ENCODE data around the gene CALB2.
"Not testable (repeated sequence)": the region's sequence is repeated elsewhere in the genome, so short reads cannot be mapped to it uniquely, and the experiment has no call there.

CALB2 gene, protein sequence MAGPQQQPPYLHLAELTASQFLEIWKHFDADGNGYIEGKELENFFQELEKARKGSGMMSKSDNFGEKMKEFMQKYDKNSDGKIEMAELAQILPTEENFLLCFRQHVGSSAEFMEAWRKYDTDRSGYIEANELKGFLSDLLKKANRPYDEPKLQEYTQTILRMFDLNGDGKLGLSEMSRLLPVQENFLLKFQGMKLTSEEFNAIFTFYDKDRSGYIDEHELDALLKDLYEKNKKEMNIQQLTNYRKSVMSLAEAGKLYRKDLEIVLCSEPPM

DNA sequence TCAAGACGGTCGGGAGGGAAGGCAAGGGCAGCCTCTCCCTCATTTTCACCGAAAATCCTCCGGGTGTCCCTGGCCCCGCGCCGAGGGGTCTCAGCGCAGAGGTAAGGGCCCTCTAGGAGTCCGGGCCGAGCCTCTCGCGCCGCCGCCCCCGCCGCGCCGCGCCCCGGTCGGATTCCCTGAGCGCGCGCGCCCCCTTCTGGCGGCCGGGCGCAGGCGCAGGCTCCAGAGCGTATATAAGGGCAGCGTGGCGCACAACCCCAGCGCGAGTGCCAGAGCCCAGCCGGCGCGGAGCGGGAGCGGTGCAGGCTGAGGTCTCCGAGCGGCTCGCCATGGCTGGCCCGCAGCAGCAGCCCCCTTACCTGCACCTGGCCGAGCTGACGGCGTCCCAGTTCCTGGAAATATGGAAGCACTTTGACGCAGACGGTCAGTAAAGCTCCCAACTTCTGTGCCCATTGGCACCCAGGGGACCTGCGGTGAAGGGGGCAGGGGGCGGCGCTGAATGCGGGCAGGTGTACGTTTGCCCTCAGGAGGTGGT, at the start of gene CALB2:
Gene CALB2, plus strand, starts transcription at position 260 of the 535 bp plus-strand sequence. Its CDS starts 70 bp downstream, at position 330.
- DNase-seq: peak in 1 of 2 experiments; percentile 65

DNA sequence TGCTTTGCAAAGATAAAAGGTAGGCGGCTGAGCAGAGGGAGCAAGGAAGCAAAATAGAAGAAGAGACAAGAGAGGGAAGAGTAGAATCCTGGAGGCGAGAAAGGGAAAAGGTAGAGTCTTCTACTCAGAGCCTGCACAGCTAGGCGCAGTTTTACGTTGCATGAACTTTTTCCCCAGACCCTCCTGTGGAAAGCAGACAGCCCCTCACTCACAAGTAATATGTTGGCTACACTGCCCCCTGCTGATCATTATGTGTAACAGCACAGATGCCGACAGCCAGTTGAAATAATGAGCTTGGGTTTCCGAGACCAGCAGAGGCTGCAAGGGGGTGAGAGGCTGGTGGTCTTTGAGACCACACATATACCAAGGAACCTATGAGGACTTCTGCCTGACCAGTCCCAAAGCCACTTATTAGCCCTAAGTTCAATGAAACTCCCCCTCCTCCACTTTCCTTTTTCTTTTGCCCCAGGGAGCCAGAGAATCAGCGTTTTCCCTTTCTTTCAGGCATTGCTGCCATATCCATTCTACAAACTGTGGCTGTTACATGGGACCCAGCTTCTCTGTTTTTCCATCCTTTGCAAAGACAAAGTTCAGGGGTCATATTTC, 46.9 kb upstream of the CALB2 start:
- peak; percentile 0 to 10 for DNase-seq

DNA sequence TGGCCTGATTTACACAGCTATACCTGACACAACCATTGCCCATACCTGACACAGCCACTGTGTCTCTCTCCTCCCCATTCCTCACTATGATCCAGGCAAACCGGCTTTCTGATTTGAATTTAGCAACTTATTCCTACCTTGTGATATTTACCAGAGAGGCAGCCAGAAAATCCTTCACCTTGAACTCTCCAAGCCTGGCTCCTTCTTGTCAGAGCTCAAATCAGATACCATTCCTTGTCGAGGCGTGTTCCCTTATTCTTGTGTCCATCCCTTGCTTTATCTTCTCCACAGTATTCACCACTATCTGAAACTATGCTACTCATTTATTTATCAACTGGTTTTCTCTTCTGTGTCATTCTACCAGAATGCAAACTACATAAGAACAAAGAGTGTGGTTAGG, 44.9 kb upstream of the CALB2 start:
- not testable (repeated sequence) for DNase-seq

DNA sequence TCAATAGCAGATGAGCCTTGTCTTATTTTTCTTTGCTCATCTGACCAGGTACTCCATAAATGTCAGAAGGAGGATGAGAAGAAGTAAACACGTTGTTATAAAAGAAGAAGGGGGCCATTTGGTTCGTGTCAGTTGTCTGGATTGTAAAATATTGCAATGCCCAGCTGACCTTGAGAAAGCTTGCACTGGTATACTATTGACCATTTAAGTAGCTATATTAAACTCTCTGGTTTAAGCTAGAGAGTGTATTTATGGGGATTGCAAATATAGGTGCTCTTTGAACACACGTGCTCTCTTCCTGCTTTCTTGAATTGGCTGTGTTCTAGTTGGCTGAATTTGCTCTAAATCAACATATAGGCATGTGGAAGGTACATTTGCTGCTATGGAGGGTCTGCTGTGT, 43.3 kb upstream of the CALB2 start:
- DNase-seq: no peak

DNA sequence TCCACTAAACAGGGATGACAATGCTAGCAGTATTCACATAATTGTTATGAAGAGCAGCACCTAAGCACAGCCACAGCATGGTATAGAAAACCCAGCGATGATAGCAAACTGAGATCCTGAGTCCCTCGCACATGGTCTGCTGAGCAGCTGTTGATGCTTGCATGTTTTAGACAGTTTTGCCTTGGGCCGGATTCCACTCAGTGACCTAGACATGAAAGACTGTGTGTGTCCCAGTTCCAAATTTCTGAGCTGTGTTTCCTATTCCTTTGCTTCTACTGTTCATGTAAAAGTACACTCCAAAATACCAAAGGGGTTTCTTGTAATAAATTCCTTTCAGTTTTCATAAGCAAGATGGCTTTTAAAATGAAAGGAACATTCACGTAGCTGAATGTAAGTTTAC, 38.5 kb upstream of the CALB2 start:
- DNase-seq: no peak

DNA sequence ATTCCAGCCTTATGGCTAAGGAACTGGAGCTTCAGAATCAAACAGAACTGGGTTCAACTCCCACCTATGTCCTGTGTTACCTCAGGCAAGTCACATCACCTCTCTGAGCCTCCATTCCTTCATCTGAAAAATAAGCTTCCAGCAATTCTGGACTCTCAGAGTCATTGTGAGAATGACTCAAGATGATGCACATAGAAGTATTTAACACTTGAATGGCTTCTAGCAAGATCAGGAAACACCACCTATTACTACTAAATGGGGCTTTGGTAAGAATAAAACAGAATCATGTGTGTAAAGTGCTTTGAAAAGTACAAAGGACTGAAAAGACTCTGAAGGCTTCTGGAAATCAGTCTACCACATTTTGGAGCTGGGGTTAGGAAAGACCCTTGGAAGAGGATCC, 30.8 kb upstream of the CALB2 start:
- DNase-seq: no peak

DNA sequence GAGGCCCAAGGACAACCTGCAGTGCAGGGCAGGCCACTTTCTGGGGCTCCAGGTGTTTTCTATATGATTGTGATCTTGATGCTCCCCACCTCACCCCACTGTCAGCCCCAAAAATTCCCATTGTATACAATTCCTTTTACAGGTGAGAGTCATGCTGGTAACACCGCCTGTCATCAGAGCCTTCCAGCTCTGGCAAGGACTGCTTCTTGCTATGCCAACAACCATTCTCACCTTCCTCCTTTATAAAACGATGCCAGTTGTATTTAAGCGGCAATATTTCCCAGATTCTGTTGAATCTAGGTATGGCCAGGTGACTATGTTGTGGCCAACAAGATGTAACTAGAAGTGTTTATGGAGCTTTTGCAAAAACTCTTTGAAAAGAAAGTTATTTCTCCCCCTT, 30.4 kb upstream of the CALB2 start:
- no peak for DNase-seq

DNA sequence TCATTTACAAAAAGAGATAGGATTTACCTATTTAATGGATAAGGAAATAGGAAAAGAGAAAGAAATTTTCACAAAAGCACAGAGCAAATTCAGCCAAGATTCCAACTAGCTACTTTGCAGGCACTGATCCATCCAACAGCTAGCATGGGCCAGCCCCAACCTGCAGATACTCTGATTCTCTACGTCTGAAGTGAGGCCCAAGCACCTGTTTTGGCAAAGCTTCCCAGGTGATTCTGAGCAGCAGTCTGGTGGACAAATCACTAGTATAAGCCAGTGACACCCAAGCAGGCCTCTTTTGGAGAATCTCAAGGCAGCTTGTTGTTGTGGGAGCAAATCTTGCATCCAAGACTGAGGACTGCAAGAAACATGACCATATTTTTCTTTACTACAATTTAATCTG, 20.9 kb upstream of the CALB2 start:
- DNase-seq: no peak

DNA sequence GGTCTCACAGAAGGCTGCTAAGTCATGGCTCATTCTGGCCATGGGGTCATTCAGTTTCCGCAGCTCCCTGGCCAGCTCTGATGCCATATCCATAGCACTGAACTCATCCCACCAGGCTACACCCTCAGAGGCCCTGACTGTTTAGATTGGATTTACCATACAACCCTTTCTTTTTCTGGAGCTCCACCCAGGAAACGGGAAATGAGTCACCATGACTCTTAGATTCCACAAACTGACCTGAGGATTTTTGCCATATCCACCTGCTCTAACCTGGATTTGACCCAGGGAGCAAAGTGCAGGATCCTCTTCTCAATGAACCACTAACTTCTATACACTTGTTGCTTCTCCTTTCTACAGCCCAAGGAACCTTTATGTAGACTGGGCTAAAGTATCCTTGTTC, 20.3 kb upstream of the CALB2 start:
- no peak for DNase-seq

DNA sequence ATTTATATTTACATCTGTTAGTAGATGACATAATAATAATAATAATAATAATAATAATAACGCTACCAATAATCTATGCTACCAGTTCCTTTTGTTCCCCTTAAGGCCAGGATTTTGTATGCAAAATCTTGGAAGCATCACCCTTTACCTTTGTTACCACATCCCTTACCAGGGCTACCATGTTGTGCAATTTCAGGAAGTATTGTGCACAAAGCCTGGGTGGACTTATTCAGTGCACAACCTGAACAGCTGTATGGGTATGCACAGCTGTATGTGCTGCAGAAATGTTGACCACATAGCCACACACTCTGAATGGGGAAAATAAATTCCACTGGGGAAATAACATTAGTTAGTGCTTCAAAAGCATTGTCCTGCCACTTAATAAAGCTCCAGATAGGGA, 19.9 kb upstream of the CALB2 start:
- no peak for DNase-seq

DNA sequence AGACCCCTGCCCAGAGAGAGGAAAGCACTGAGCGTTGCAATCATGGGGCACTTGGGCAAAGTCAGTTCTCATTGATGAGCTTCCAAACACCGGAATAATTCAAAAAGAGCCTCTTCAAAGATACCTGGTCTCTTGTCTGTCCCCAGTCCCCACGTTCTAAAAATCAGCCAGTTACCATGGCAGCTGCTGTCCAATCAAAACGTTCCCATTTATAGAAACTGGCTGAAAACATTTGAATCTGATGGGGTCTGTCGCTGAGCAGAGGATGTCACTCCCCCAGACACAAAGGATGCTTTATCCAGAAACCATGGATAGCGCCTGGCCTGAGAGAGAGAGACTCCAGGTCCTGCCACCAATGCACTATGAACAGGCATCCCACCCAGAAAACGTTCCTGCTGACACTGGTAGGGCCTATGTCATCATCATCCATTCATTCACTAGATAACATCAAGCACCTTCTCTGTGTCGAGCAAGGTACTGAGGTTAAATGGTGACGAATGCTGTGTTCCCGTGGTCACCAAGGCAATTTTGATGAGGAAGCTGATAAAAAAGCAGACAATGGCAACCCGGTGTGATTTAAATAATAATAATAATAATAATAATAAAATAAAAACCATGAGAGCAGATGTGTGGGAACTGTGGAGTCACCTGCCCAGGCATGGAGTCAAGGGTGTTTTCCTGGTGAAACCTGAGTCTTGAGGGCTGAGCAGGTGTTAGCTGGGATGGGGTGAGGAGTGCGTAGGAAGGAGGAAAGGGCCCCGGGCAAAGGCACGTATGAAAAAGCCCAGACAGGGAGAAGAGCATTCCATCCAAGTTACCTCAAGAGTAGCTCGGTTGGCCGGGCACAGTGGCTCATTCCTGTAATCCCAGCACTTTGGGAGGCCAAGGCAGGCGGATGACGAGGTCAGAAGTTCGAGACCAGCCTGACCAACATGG, 19.0 kb upstream of the CALB2 start:
- DNase-seq: no peak

DNA sequence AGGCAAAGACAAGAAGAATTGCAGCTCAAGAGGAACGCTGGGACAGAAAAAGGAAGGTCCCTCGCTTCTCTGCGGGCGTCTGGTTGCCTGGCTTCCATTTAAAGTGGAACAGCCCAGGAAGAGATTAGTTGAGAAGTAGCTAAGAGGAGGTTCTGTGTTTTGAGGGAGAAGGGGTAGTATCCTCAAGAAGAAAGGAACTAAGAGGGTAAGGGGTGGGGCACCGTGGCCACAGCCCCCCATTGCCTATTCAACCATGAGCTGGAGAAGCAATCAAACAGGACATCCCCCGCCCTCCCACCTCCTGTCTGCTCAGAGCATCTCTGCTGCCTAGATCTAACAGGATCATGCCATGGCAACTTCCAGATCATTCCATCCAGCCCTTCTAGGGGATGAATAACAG, 18.1 kb upstream of the CALB2 start:
- no peak for DNase-seq

DNA sequence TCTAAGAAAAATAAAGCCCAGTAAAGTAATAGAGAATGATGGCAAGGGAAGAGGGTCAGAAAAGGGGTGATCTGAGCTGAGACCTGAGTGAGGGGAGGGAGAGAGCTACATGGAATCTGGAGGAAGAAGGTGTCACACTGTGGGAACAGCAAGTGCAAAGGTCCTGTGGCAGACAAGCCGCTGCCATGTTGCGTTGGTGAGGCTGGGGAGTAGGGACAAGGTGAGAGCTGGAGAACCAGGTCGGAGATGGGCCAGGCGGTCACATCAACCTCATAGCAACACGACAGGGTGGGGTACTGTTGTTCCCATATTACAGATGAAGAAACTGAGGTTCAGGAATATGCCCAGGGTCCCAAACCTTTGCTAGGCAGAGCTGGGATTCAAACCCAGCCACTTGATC, 16.6 kb upstream of the CALB2 start:
- DNase-seq: no peak

DNA sequence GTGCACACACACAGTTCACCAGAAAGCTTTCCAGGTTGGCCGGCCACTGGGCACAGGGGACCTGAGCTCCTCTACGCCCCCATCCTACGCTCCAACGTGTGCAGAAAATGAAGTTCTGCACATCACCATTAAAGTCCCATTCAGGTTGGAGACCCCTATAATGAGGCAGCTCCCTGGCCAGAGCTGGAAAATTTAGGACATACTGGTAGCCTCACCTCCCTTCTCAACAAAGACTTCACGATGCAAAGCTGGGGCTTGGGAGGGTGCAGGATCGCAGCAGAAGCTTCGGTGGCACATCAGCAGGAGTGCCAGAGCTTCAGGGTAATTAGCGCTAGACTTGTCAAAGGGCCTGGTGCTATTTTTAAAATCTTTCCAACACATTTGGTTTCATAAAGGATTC, 15.4 kb upstream of the CALB2 start:
- DNase-seq: no peak

DNA sequence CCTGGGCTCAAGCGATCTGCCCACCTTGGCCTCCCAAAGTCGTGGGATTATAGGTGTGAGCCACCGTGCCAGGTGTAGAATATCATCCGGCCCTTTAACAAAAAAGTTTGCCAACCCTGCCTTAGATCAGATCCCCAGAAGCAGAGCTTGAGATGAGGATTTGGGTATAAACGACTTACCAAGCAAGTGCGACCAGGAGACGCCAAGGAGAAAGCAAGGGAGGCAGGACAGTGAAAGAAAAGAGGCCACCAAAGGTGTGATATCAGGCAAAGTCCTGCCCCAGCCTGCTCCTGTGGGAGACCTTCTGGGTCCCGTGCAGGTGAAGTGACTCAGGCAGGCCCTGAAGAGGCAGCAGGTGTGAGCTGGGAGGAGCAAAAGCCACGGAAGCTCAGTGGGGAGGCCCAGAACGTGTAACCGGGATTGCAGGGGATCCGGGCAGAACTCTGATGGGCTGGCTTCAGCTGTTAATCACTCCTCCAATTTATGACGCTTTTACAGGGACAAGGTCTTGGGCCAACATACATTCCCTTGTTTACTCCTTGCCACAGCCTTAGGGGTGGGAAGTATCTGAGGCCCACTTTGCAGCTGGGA, 14.1 kb upstream of the CALB2 start:
- no peak for DNase-seq

DNA sequence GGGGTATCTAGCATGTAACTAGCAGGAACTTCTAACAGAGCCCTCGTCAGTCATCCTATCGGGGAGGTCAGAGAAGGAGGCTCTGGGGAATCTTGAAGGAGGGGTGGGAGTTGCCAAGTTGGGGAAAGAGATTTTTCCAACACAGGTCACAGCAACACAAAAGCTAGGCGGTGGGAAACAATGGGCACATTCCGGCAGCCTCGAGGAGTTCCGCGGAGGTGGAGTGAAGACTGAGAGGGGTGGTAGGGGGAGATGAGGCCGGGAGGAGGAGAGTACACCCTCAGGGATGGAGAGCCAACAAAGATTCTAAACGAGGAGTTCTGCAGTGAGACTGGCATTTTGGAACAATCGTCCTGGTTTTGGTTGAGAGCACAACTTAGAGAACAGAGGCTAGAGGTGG, 13.5 kb upstream of the CALB2 start:
- DNase-seq: no peak

DNA sequence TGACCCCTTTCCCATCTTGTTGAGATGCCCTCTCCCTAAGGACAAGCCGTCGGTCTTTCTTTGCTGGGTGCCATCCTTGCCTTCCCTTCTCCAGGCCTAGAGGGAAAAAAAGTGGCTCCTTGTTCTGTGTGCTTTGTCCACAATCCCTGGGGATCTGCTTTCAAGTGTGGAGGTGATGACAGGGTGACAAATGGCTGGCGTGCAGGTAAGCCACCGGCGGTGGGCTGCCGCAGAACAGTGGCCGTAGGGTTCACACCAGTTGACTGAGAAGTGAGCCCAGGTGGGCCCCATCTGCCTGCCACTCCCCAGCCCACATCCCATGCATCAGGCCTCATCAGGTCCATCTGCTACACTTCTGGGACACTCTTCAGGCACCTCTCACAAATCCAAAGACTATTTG, 11.4 kb upstream of the CALB2 start:
- DNase-seq: no peak

DNA sequence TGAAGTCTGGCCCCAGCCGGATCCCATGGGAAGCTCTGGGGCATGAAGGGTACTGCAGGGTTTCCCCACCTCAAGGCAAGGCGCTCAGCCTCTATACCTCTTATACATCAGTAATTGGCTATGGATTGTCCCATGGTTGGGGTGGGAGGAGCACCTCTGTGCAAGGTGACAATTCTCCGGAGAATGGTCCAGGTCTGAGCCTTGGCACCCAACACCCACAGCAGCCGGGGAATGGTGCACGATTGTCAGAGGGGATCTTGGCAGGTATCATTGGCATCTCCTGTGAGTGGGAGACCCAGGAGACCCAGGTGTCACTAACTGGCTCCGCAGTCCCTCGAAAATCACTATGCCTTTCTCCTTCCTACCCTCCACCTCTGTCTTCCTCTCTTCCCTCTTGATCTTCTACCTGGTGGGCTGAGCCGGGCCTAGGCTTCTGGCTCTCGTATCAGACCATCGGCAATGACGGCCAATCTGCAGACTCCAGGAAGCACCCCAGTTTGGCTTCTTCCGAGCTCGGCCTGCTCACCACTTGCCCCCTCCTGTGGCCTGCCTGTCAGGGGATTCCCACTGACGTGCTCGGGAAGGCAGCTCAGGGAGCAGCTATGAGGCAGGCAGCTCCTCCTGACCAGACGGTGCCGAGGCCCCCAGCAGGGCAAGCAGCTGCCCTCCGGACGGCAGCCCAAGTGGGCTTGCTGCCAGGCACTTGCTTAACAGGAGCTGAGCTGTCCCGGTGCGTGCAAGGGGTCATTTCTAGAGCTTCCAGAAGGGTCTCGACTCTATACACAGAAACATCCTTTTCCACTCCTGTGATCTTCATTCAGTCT, 10.0 kb upstream of the CALB2 start:
- no peak for DNase-seq

DNA sequence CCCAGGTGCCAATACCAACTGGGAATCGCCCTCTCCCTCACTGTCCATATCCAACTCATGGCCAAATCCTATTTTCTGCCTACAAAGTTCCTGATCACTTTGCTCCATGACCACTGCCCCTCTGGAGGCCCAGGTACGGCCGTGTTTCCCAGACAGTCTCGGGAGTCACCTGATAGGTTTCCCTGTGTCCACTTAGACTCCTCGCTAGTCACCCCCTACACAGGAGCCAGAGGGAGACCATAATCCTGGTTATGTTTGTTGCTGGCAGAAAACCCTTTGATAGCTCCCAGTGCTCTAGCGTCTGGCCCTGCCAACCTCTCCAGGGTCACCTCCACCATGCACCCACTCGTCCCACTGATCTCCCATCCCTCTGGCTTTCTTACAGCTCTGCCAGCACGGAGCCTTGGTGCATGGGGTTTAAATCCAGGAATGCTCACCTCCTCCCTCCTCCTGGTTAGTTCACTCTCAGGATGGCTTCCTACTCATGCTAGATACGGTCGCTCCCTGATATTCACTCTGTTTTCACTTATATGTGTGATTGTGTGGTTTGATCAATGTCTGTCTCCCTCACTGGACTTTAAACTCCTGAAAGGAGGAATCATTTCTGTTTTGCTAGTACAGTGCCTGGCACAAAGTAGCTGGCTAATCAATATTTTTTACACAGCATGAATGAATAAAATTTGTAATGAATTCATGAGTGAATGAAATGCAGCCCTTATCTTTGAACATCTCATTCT, 7.5 kb upstream of the CALB2 start:
- no peak for DNase-seq

DNA sequence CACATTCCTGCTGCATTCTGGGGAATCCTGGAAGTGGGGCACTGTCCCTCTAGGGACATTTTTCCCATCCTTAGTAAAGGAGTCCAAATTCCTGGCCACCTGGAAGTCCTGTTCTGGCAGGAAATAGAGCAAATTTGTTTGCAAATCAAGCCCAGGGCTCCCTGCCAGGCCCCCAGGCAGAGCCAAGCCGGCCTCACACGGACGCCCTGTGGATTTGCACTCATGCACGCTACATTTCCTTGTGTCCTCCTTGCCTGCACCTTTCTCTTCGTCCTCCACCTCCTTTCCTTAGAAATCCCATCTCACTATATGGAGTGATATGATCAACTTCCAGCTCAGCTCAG, 7.0 kb upstream of the CALB2 start:
- DNase-seq: no peak

DNA sequence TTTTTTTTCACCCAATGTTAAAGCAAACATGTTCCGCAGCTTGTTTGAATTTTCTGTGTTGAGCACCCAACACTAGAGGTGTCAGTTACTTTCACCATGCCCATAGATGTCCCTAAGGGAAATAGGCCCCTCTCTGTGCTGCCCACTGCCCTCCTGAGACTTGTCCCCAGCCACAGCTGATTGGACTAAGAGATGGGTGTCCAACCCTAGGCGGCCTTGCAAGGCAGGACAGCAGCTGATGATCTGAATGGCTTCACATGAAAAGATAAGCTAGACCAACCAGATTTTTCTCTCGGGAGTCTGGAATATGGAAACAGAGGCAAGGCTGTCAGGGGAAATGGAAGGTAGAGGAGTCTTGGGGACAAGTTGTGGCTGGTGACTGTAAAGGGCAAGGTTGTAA, 6.1 kb upstream of the CALB2 start:
- DNase-seq: no peak

DNA sequence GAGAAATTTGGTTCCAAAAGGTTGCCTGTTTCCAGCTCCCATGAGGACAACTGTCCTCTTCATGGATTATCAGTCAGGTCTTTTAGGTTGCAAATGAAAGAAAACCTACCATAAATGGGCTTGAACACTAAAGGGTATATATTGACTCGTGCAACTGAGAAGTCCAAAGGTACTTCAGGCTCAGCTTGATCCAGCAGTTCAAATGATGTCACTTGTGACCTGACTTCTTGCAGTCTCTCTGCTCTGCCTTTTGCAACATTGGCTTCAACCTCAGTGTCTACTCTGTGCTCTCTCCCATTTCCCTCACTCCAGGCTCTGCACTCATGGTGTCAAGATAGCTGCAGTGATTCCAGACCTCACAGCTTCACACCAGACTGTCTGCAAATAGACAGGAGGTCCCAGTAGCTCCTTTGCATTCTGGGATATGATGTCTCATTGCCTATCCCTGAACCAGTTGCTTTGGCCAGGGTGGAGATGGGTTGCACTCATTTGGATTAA, 5.5 kb upstream of the CALB2 start:
- no peak for DNase-seq

Measured in NCI-H446 (cell line).